Anterior cingulate cortex (tissue), 58 donors: ENCODE measurements around the gene LRCH1.

ENCODE experiments used
- DNase-seq, 58 donors: peaks; one replicate each; lab custom pipeline; 2025; lab: John Stamatoyannopoulos, UW

Gene LRCH1

GRCh38 chr13:46679369-46680120 lies 126.6 kb downstream of the LRCH1 start:
- DNase-seq: peak in 1 of 58 donors; percentile 39

GRCh38 chr13:46682015-46682414 lies 129.0 kb downstream of the LRCH1 start:
- no peak for DNase-seq

DNA sequence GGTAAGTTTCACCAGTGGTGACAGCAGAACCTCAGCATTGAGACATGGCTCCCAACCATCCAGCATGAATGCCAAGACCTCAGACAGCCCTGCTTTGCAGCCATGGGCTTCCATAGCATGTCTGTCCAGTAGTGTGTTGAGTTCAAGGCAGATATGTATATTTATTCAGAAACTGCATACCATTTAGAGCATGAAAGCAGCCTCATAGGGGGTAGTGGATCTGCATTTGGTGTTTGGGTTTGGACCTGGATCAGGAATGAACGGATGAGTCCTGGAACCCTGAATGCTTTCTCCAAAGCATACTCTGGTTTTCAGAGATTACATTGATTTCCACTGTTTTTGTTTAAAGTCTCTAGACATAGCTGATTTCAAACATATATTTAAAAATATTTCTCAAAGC lies 129.7 kb downstream of the LRCH1 start:
- DNase-seq: no peak

DNA sequence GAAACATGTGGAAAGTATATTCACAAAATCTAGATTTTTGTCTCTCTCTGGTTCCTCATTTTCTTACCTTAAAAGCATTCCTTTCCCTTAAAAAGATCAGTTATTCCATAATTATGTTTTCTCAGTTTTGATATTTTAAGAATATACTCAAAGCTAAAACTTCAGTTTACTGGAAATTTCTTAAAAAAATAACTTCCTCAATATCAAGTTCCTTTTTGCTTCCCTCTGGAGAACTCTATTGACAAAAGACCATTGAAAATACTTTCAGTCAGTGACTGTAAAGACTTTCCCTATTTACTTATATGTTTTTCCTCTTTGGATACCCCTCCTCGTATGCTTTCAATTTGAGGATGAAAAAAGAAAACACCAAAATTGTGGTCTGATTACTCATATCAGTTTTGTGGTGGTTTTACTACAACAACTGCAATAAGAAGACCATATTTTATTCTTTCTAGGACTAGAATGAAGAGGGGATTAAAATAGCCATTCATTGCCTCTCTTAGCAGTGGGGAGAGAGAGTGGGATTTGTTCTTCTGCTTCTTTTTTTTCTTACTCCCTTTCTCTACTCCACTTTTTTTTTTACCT lies 130.8 kb downstream of the LRCH1 start:
- DNase-seq: no peak

GRCh38 chr13:46684287-46685001 lies 131.5 kb downstream of the LRCH1 start:
- DNase-seq: no peak

DNA sequence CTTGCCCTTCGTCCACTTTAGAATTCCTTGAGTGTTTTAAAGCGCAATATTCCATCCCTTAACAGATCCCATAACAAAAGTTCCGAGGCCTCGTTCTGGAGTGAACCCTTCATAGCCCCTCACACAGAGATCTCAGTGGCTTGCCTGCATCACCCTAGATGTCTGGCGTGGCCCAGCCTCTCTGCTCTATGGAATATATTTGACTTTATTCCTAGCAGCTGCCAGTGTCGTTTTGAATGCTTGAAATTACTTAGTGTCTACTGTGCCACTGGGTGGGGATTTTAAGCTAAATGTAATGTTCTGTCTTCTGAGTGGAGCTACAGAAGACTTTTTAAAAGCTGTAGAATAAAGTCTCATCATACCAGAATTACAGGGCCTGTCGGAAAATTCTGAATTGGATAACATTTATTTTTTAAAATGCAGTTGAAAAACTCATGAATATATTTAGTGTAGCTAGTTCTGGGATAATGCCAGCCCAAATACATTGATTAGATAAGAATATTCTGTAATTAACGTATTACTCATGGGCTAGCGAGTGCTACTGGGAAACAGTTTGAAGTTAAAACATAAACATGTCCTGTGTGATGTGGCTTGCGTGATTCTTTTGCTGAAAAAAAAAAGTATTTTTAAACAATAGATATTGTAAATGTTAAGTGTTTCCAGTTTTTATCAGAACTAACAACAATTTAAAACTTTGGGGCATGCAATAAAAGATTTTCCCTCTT lies 132.2 kb downstream of the LRCH1 start:
- no peak for DNase-seq

- no peak for DNase-seq
These were observed 133.2 kb downstream of the LRCH1 start for GRCh38 chr13:46686171-46686570.

DNA sequence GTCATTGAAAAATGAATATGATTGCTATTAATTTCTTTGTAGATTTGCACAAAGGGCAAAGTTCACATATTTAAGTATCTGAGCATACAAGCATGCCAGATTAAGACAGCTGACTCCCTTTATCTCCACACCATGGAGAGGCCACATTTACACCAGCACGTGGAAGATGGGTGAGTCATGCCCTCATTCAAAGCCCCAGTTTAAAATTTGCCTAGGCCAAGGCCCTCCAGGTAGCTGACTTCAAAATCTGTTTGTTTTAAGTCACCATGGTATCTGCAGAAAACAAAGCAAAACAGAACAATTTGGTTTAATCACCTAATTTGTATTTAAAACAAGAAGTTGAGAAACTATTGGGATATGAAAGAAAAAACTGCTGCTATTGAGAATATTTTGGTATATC lies 134.8 kb downstream of the LRCH1 start:
- no peak for DNase-seq

DNA sequence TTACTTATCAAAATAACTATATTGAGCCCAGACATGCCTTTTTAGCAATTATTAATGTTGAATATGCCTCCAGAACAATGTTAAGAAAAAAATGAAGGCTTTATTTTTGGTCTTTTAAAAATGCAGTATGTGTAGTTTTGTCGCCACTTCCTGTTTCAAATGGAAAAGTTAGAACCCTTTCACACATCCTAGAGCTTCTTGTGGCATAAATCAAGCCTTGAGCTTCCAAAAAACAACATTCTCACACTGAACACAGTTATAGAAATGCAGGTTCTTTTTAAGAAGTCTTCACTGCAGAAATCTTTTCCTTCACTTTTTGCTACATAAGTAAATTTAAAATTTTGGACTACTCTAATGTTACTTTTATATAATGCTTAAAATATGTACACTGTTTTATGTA lies 135.3 kb downstream of the LRCH1 start:
- DNase-seq: no peak

DNA sequence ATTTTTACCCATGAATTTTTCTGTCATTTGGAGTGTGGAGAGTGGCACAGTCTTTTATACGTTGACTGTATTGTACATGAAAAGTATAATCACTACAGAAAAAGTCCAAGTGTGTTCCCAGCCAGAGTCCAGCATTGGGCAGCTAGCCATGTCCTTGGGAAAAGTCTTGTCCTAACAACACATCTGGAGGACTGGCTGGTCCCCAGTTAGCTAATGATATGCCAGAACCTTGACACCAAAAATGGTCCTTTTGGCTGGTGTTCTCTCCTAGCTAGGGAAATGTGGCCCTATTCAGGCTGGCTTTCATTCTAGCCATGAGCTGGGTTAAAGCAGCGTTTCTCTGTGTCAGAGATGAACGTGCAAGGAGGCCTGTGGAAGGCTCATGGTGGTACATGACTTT lies 145.0 kb downstream of the LRCH1 start:
- no peak for DNase-seq

GRCh38 chr13:46698910-46699460 lies 146.0 kb downstream of the LRCH1 start:
- DNase-seq: no peak

DNA sequence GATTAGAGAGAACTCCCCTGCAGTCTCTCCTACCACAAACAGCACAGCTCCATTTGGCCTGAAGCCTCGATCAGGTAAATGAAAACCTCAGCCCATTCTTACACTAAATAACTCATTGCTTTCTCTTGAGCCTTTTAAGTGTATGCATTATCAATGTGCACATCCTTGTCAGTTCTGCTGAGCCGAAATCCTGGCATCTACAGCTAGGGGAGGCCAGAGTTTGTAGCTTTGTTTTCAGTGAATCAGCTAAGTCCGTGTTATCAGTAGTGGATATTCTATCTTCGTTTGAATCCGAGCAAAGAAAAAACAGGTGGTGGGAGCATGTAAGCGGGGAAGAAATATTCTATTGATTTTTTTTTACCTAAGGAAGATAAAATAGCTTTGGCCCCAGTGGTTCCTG lies 159.6 kb downstream of the LRCH1 start:
- DNase-seq: no peak

- DNase-seq: no peak
These were observed 162.4 kb downstream of the LRCH1 start for GRCh38 chr13:46715363-46715762.

GRCh38 chr13:46716821-46717220 lies 163.9 kb downstream of the LRCH1 start:
- no peak for DNase-seq

DNA sequence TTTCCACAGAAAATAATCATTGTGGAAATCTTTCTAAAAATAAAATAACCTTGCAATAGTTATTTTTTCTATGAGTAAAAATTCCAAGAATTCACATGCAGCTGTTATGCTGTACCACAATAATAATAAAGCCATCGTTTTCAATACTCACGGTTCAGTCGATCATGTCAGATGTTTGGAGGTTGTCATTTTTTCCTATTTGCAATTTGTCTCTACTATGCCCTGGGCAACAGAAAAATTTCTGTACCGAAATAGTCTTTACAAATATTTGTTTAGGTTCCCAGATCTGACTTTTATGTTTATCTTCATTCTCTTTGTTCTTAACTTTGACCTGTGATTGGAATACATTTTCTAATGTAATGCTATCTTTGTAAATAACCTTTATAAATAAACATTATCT lies 164.3 kb downstream of the LRCH1 start:
- DNase-seq: no peak

GRCh38 chr13:46717856-46718255 lies 164.9 kb downstream of the LRCH1 start:
- no peak for DNase-seq

- no peak for DNase-seq
These were observed 167.2 kb downstream of the LRCH1 start for GRCh38 chr13:46720189-46720588.

DNA sequence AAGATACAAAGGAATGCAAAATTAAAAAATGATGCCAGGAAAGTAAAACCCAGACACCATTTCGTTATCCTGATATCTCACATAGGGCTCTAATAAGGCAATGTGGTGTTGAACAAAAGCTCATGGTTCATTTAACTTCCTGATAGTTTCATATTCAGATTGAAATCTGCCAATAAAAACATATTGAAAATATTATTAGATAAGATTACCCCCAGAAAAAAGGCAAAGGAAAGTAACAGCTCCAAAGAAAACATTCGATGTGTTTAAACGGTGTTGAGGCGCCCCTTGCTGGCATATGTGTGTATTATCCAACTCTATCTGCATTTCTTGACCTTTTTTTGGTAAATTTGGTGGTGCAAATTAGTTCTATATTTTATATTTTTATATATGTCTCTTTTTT lies 168.1 kb downstream of the LRCH1 start:
- peak in 27 of 58 donors; percentile 0 to 63 (median 4) for DNase-seq

DNA sequence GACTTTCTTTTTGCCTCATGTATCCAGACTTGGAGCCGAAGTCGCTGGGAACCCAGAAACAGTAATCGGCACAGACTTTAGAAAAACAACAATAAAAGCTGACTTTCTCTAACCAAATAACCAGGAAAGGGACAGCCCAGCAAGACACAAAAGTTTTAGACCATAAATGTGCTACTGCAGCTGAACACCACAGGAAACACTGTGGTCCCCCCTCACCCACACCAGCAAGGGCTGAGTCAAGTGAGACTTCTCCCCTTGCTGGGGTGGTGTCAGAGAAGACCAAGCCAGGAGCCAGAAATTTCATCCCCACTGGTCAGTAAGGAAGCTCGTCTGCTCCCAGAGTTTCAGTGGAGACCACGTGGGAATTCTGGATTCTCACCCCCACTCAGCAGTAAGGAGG lies 173.4 kb downstream of the LRCH1 start:
- no peak for DNase-seq

DNA sequence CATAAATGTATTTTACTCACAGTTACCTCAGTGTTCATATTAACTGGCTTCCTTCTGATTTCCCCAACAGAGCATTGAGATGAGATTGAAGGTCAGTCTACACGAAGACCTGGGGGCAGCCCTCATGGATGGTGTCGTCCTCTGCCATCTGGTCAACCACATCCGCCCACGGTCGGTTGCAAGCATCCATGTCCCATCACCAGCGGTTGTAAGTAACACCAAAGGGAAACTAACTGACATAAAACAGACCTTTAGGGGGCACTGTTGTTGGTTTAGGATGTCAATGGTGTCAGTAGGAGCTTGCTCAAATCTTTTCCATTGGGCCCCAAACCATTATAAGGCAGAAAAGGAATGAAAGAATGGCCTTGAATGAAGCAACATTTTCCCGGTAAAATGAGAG lies 175.8 kb downstream of the LRCH1 start:
- no peak for DNase-seq

DNA sequence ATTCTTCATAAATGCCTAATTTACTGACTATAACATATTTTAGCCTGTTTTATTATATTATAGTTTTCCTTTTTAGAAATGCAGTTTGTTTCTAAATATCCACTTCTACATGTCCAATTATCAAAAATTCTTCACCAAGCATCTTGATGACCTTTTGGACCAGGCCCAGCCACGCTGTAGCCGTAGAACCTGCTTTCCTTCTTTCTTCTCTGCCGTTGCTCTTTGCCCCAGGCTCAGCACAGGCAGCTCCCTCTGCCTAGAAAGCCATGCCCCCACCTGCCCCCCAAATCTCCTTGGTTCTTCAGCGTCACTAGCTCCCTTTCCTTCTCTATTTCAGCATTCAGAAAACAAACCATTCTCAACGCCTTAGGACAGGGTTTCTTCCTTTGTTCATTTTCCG lies 178.6 kb downstream of the LRCH1 start:
- no peak for DNase-seq
